Neuronal stem cell (in vitro differentiated cells): Measurements from ENCODE around the gene VPS37B.

Experiments
- DNase-seq: peaks from one replicate; pipeline ENCODE4 v3.0.0-alpha.2; 2013; ENCODE audit warnings: low spot score
- H2AFZ ChIP-seq: one replicate; pipeline ENCODE4 v1.6.1; 2013; ENCODE audit warnings: mild to moderate bottlenecking, low read length, inconsistent platforms
- H2AK5ac ChIP-seq: 2 replicates; pipeline ENCODE4 v1.6.1; 2013; ENCODE audit warnings: low read depth, mild to moderate bottlenecking, inconsistent platforms, low read length, moderate library complexity, mixed read lengths
- H2BK120ac ChIP-seq: 2 replicates; pipeline ENCODE4 v1.6.1; 2013; ENCODE audit warnings: low read depth, mild to moderate bottlenecking, inconsistent platforms, low read length, moderate library complexity, mixed read lengths
- H2BK12ac ChIP-seq: one replicate; pipeline ENCODE4 v1.6.1; 2013; ENCODE audit warnings: low read length, inconsistent platforms
- H2BK15ac ChIP-seq: 2 replicates; pipeline ENCODE4 v1.6.1; 2013; ENCODE audit warnings: mild to moderate bottlenecking, low read length, inconsistent platforms, mixed read lengths
- H2BK5ac ChIP-seq: one replicate; pipeline ENCODE4 v1.6.1; 2013; ENCODE audit warnings: inconsistent platforms, mild to moderate bottlenecking, low read length, moderate library complexity
- H3K14ac ChIP-seq: one replicate; pipeline ENCODE4 v1.6.1; 2013; ENCODE audit warnings: low read length, inconsistent platforms
- H3K18ac ChIP-seq: 2 replicates; pipeline ENCODE4 v1.6.1; 2013; ENCODE audit warnings: low read length, inconsistent platforms
- H3K23ac ChIP-seq: 2 replicates; pipeline ENCODE4 v1.6.1; 2013; ENCODE audit warnings: low read depth, mild to moderate bottlenecking, mixed read lengths, low read length, inconsistent platforms; ENCODE audit not compliant: poor library complexity
- H3K27ac ChIP-seq: replicated peaks from 3 replicates; pipeline ENCODE4 v1.5.1; 2013; ENCODE audit warnings: low read length, inconsistent platforms
- H3K27me3 ChIP-seq, 3 experiments: 2 replicates each; pipeline ENCODE4 v1.6.1; 2013; ENCODE audit warnings: low read length in 3 of 3, mild to moderate bottlenecking in 2 of 3, inconsistent platforms in 1 of 3, low read depth in 1 of 3, mixed read lengths in 1 of 3, moderate library complexity in 1 of 3; ENCODE audit not compliant: control insufficient read depth in 3 of 3, insufficient read depth in 3 of 3
- H3K36me3 ChIP-seq, 2 donors: replicated peaks in 1 of 2; 2 replicates each; pipeline ENCODE4 v1.6.1; 2013; ENCODE audit warnings: low read length in 2 of 2; ENCODE audit not compliant: control insufficient read depth in 2 of 2, insufficient read depth in 2 of 2
- H3K4ac ChIP-seq: 2 replicates; pipeline ENCODE4 v1.6.1; 2013; ENCODE audit warnings: inconsistent platforms, mild to moderate bottlenecking, low read length, moderate library complexity
- H3K4me1 ChIP-seq, 2 donors: 1 replicate in 1 of 2; 2 replicates in 1 of 2; pipeline ENCODE4 v1.6.1; 2013; ENCODE audit warnings: low read length in 2 of 2, low read depth in 1 of 2; ENCODE audit not compliant: control insufficient read depth in 2 of 2, insufficient read depth in 1 of 2
- H3K4me2 ChIP-seq: one replicate; pipeline ENCODE4 v1.6.1; 2013; ENCODE audit warnings: mild to moderate bottlenecking, low read length, inconsistent platforms; ENCODE audit not compliant: insufficient read depth, poor library complexity, severe bottlenecking
- H3K4me3 ChIP-seq, 2 donors: 2 replicates each; pipeline ENCODE4 v1.5.1; 2013; ENCODE audit warnings: low read length in 2 of 2, mild to moderate bottlenecking in 2 of 2, inconsistent platforms in 1 of 2, moderate library complexity in 1 of 2
- H3K79me1 ChIP-seq: one replicate; pipeline ENCODE4 v1.6.1; 2013; ENCODE audit warnings: low read depth, mild to moderate bottlenecking, inconsistent platforms, low read length, moderate library complexity
- H3K9ac ChIP-seq: one replicate; pipeline ENCODE4 v1.6.1; 2013; ENCODE audit warnings: mild to moderate bottlenecking, low read depth, low read length, inconsistent platforms; ENCODE audit not compliant: poor library complexity
- H3K9me3 ChIP-seq, 2 donors: replicated peaks in 1 of 2; 2 replicates each; pipeline versions ENCODE3 to v1.6.1; 2013; ENCODE audit warnings: low read length in 2 of 2, mild to moderate bottlenecking in 2 of 2, inconsistent platforms in 1 of 2, low read depth in 1 of 2, mixed read lengths in 1 of 2, moderate library complexity in 1 of 2; ENCODE audit not compliant: control insufficient read depth in 2 of 2, insufficient read depth in 1 of 2
- H4K8ac ChIP-seq: one replicate; pipeline ENCODE4 v1.6.1; 2013; ENCODE audit warnings: low read depth, mild to moderate bottlenecking, inconsistent platforms, low read length, moderate library complexity
- H4K91ac ChIP-seq: one replicate; pipeline ENCODE4 v1.6.1; 2013; ENCODE audit warnings: low read length, low read depth, mild to moderate bottlenecking, inconsistent platforms; ENCODE audit not compliant: poor library complexity
- WGBS, 2 donors: extraction: QIAGEN DNeasy Blood & Tissue Kit; methylation state at CpG; one replicate each; pipeline ENCODE4 v1.1.7; 2013; ENCODE audit warnings: missing lambda C conversion rate in 2 of 2, mixed read lengths in 1 of 2; ENCODE audit not compliant: insufficient read length in 2 of 2, insufficient replicate concordance in 1 of 2; ENCODE audit errors: extremely low coverage in 2 of 2; 5-methylcytosine and 5-hydroxymethylcytosine counted together

The VPS37B gene

GRCh38 chr12:122843455-122843854, 52.5 kb downstream of the VPS37B start:
- Histone ChIP-seq H3K23ac (no peak overlapping the region), H2BK5ac (no peak overlapping the region), H3K4me2 (no peak overlapping the region), H3K14ac (no peak overlapping the region), H3K4me1 (peaks cover 9 to 14% of the 10 kb centered on the region in 2 donors), H2AK5ac (no peak overlapping the region), H3K36me3 (peaks cover 0 to 3% of the 10 kb centered on the region in 2 donors), H4K91ac (no peak overlapping the region), H3K4ac (no peak overlapping the region), H3K27ac (no peak overlapping the region), H4K8ac (no peak overlapping the region), H3K18ac (no peak overlapping the region), H2BK15ac (no peak overlapping the region), H3K9ac (no peak overlapping the region), H3K4me3 (no peak overlapping the region), H3K27me3 (no peaks in the 10 kb centered on the region), H2BK12ac (no peak overlapping the region), H3K9me3 (peaks cover 3 to 4% of the 10 kb centered on the region in 2 donors), H3K79me1 (peaks cover 14% of the 10 kb centered on the region), H2BK120ac (no peak overlapping the region), H2AFZ (no peak overlapping the region)
- WGBS, 2 donors = no CpG with 5 or more reads among the region's 8 CpGs
- DNase-seq = no peak

DNA sequence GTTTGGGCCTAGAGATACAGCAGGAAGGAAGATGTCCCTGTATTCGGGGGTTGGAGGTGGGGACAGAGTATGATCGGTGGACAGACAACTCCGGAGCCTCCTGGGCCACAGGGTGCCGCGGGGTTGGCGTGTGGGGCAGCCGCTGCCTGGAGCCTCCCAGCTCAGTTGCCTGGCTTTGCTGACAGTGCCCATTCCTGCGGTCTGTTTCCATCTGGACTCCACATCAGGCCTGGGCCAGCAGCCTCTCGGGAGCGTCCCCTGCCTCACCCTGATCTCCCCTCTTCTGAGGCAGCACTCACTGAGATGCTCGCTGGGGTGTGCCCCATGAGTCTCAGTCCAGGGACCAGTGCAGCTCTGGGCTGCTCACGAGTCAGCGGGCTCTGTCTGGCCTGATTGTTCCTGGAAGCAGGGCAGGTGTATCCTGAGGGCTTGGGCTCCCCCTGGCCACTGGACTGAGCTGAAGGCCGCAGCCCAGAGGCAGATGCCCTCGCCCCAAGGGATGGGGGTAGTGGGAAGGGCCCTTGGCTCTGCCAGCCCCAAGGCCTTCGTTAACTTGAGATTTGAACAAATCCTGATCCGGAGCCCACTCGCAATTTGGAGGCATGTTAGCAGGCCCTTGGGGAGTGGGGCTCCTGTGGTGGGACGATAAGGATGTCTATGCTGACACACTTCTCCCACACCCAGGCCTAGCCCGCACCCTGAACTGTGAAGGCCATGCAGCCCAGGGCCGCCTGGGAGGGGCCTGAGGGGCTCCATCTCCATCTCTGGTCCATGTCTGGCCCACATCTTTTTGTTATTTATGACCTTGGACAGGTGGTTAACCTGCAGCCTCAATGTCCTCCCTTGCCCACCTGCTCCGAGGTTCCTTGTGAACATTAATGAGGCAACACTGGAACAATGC, 53.2 kb downstream of the VPS37B start:
- H2AFZ ChIP-seq = no peak overlapping the region
- no peak overlapping the region for H3K4ac ChIP-seq
- H2BK15ac ChIP-seq = peak overlapping the region; percentile 4
- no peak overlapping the region for H3K27ac ChIP-seq
- H2BK12ac ChIP-seq = no peak overlapping the region
- H2AK5ac ChIP-seq = peak overlapping the region; percentile 17
- no peak for DNase-seq
- peaks cover 0 to 3% of the 10 kb centered on the region in 2 donors for H3K36me3 ChIP-seq
- no peak overlapping the region for H3K4me2 ChIP-seq
- peaks cover 14% of the 10 kb centered on the region for H3K79me1 ChIP-seq
- H3K4me1 ChIP-seq = peaks cover 9 to 18% of the 10 kb centered on the region in 2 donors
- no peak overlapping the region for H3K4me3 ChIP-seq
- H3K18ac ChIP-seq = peak overlapping the region; percentile 58
- no peak overlapping the region for H2BK120ac ChIP-seq
- peaks cover 3 to 5% of the 10 kb centered on the region in 2 donors for H3K9me3 ChIP-seq
- H3K14ac ChIP-seq = peak overlapping the region; percentile 41
- H2BK5ac ChIP-seq = no peak overlapping the region
- H4K8ac ChIP-seq = no peak overlapping the region
- H4K91ac ChIP-seq = no peak overlapping the region
- H3K9ac ChIP-seq = no peak overlapping the region
- WGBS, 2 donors = no CpG with 5 or more reads among the region's 22 CpGs
- H3K27me3 ChIP-seq = peaks cover 0 to 3% (median 0%) of the 10 kb centered on the region in 3 experiments
- H3K23ac ChIP-seq = peak overlapping the region; percentile 44

GRCh38 chr12:122841544-122842321, 54.2 kb downstream of the VPS37B start:
- peaks cover 3 to 5% of the 10 kb centered on the region in 2 donors for H3K9me3 ChIP-seq
- no peak overlapping the region for H3K27ac ChIP-seq
- H2BK15ac ChIP-seq = no peak overlapping the region
- H2AK5ac ChIP-seq = no peak overlapping the region
- H3K79me1 ChIP-seq = peaks cover 11% of the 10 kb centered on the region
- H2AFZ ChIP-seq = peak overlapping the region; percentile 35
- no peak overlapping the region for H4K91ac ChIP-seq
- H3K4me1 ChIP-seq = peaks cover 9 to 24% of the 10 kb centered on the region in 2 donors
- no peak overlapping the region for H3K14ac ChIP-seq
- H3K4me2 ChIP-seq = no peak overlapping the region
- no CpG with 5 or more reads among the region's 23 CpGs for WGBS, 2 donors
- peaks cover 0 to 3% of the 10 kb centered on the region in 2 donors for H3K36me3 ChIP-seq
- no peak overlapping the region for H3K9ac ChIP-seq
- no peak overlapping the region for H2BK5ac ChIP-seq
- H2BK12ac ChIP-seq = no peak overlapping the region
- H3K27me3 ChIP-seq = peaks cover 0 to 10% (median 0%) of the 10 kb centered on the region in 3 experiments
- no peak overlapping the region for H3K4me3 ChIP-seq
- H3K18ac ChIP-seq = no peak overlapping the region
- no peak overlapping the region for H2BK120ac ChIP-seq
- H3K4ac ChIP-seq = no peak overlapping the region
- no peak for DNase-seq
- H4K8ac ChIP-seq = no peak overlapping the region
- H3K23ac ChIP-seq = no peak overlapping the region
